ENCODE results near the gene CAP2. TPM values are rescaled to one million over a fixed set of nuclear protein-coding genes. Genes with fewer than 3 reads are reported as not detected.
A peak's percentile ranks its signal among the peaks of the same experiment; 100 is the strongest.

The CAP2 gene
- total RNA-seq, 1 experiment from 2014 or later = 11.5 TPM

GRCh38 chr6:17485181-17485580, 91.8 kb downstream of the CAP2 start:
- H4K20me1 ChIP-seq (ENCODE audit: control insufficient read depth, insufficient read depth, insufficient read length) = no peaks in the 10 kb centered on the region
- DNase-seq = no peak
- H2BK5ac ChIP-seq (ENCODE audit: insufficient read length, low read length) = no peak overlapping the region
- no peak overlapping the region for H2BK12ac ChIP-seq (ENCODE audit: insufficient read length, low read depth, low read length)
- H2AFZ ChIP-seq (ENCODE audit: low read length) = no peak overlapping the region
- no peak overlapping the region for H3T11ph ChIP-seq (ENCODE audit: low read length)
- no peaks in the 10 kb centered on the region for H3K79me1 ChIP-seq (ENCODE audit: insufficient read depth, low read depth, low read length, poor library complexity, severe bottlenecking)
- Mint-ChIP-seq H3K4me3 (no peak overlapping the region), H3K27me3 (ENCODE audit: low read depth) (no peaks in the 10 kb centered on the region), H3K9me3 (no peaks in the 10 kb centered on the region; a peak in 1 of 5 replicates), H3K4me1 (peaks cover 13% of the 10 kb centered on the region in 2 experiments), H3K36me3 (ENCODE audit: insufficient read depth in 1 of 3, low read depth in 3 of 3) (peaks cover 2 to 8% (median 3%) of the 10 kb centered on the region in 3 experiments; a peak in 3 of 7 replicates), H3K27ac (peak overlapping the region in 1 of 3 experiments; percentile 17; a peak in 1 of 7 replicates)
- WGBS (ENCODE audit: extremely low coverage, insufficient read length, low lambda C conversion rate) = no CpG with 5 or more reads among the region's 4 CpGs
- TF ChIP-seq CTCF (conservative IDR thresholded peaks at IDR 0.05) = no peak
- no peak overlapping the region for H3K18ac ChIP-seq (ENCODE audit: insufficient read length, low read depth, low read length)
- no peaks in the 10 kb centered on the region for H3K9me3 ChIP-seq (ENCODE audit: control insufficient read depth, low read depth, low read length)
- H4K91ac ChIP-seq (ENCODE audit: insufficient read length, low read depth, low read length) = no peak overlapping the region
- H3K4me2 ChIP-seq (ENCODE audit: insufficient read depth, insufficient read length, low read length) = no peak overlapping the region
- no peak overlapping the region for H4K5ac ChIP-seq (ENCODE audit: insufficient read length, low read depth, low read length)
- H3K79me2 ChIP-seq (ENCODE audit: insufficient read depth, low read length) = no peaks in the 10 kb centered on the region
- no peak overlapping the region for H3K23ac ChIP-seq (ENCODE audit: insufficient read length, low read depth, low read length)
- H2AK5ac ChIP-seq (ENCODE audit: insufficient read length, low read length) = no peak overlapping the region
- H3K56ac ChIP-seq (ENCODE audit: insufficient read length, low read depth, low read length) = no peak overlapping the region
- no peak overlapping the region for H3K27ac ChIP-seq (ENCODE audit: insufficient read length, low read depth, low read length)
- H3K9ac ChIP-seq (ENCODE audit: extremely low read depth, insufficient read length, low read length) = no peak overlapping the region
- H3K4ac ChIP-seq (ENCODE audit: low read depth, low read length) = no peak overlapping the region
- H3K27me3 ChIP-seq (ENCODE audit: insufficient read depth, low read length) = no peaks in the 10 kb centered on the region
- no peak overlapping the region for H2BK20ac ChIP-seq (ENCODE audit: low read depth, low read length, poor library complexity, severe bottlenecking)
- H4K8ac ChIP-seq (replicated peaks; ENCODE audit: insufficient read length, low read depth, low read length) = no peak overlapping the region
- H2BK15ac ChIP-seq (ENCODE audit: low read depth, low read length) = no peak overlapping the region
- H3K14ac ChIP-seq (ENCODE audit: insufficient read depth, low read length) = no peak overlapping the region
- H3K4me1 ChIP-seq (ENCODE audit: insufficient read depth, low read length) = no peaks in the 10 kb centered on the region; the same call in 1 of the 2 replicates
- no peaks in the 10 kb centered on the region for H3K23me2 ChIP-seq (ENCODE audit: insufficient read length, low read depth, low read length, poor library complexity, severe bottlenecking)
- no peak overlapping the region for H2BK120ac ChIP-seq (ENCODE audit: low read depth, low read length, poor library complexity, severe bottlenecking)
